ENCODE data around the gene RIMBP2. TPM values are rescaled to one million over a fixed set of nuclear protein-coding genes. Genes with fewer than 3 reads are reported as not detected.

RIMBP2 gene
- total and polyA plus RNA-seq, 9 of the 15 experiments (the other 6 are each of a cell fraction or from before 2014, with no cell fraction given) = not detected

DNA sequence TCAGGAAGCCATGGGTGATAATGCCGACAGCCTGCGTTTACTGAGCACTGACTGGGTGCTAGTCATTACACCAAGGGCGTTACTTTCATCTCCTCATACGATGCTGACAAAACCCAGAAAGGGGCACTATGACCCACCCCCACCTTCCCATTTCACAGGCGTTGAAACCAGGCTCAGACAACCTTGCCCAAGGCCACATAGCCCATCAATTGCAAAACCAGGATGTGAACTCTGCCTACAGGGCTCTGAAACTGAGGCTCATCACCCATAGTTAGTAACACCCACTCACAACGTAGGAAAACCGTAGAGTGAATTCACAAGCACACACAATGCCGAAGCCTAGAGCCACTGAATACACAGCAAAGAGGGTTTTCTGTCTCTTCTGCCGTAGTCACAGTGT, 119.9 kb downstream of the RIMBP2 start:
- H3K9me3 ChIP-seq (replicated peaks; ENCODE audit: control insufficient read depth, insufficient read depth, low read depth, low read length) = no peaks in the 10 kb centered on the region
- POLR2A ChIA-PET = no interaction called here

More for the DNA sequence above, 119.9 kb downstream of the RIMBP2 start:
- Histone ChIP-seq H3K27me3 (ENCODE audit: control insufficient read depth in 2 of 2, insufficient read depth in 2 of 2, low read length in 2 of 2) (peaks cover 16 to 39% of the 10 kb centered on the region in 2 experiments; a peak in 4 of 5 replicates), H3K9ac (ENCODE audit: insufficient read depth in 1 of 2, low read depth in 2 of 2, low read length in 2 of 2) (no peak overlapping the region), H3K27ac (ENCODE audit: extremely low read depth, low read depth, low read length) (no peak overlapping the region), H4K20me1 (replicated peaks; ENCODE audit: control insufficient read depth, insufficient read depth, low read length) (peaks cover 5% of the 10 kb centered on the region; the same call in 1 of the 2 replicates), H3K4me1 (replicated peaks in 1 of 2; ENCODE audit: control insufficient read depth in 2 of 2, insufficient read depth in 2 of 2, low read length in 2 of 2) (no peaks in the 10 kb centered on the region), H3K9me1 (ENCODE audit: control insufficient read depth, insufficient read depth, low read length) (no peaks in the 10 kb centered on the region), H3K4me2 (ENCODE audit: insufficient read depth, low read length) (no peak overlapping the region), H3K4me3 (no peak overlapping the region), H3K36me3 (ENCODE audit: control insufficient read depth, insufficient read depth, low read length) (no peaks in the 10 kb centered on the region), H3K79me2 (ENCODE audit: control insufficient read depth, insufficient read depth, low read length) (no peaks in the 10 kb centered on the region), H2AFZ (ENCODE audit: low read depth, low read length) (no peak overlapping the region)
- WGBS (ENCODE audit: insufficient coverage, low coverage, missing lambda C conversion rate) = under 1% methylated on average over 9 of the region's 9 CpGs
- in situ Hi-C loops (cut with MboI) (no loop called here), intact Hi-C loops (cut with micrococcal nuclease) (no loop called here)
- DNase-seq (ENCODE audit: extremely low read depth in 1 of 4, low spot score in 3 of 4) (no peak), FAIRE-seq (no peak), ATAC-seq (no peak)
- TF ChIP-seq SIX5 (IDR thresholded peaks at IDR 0.05; ENCODE audit: borderline replicate concordance in 1 of 2, insufficient read depth in 1 of 2, low read depth in 1 of 2, low read length in 2 of 2) = no peak
- TF ChIP-seq SRF (CRISPR knock-in tag; IDR thresholded peaks at IDR 0.05) = no peak
- TF ChIP-seq ILF3 (IDR thresholded peaks at IDR 0.05; ENCODE audit: borderline replicate concordance) = no peak
- no peak for TF ChIP-seq SMC3 (conservative IDR thresholded peaks at IDR 0.05; ENCODE audit: insufficient read depth, low read depth, low read length)
- TF ChIP-seq TAL1 (IDR thresholded peaks at IDR 0.05) = no peak
- TF ChIP-seq DDX20 (tag; IDR thresholded peaks at IDR 0.05; ENCODE audit: low read depth) = no peak
- TF ChIP-seq SRSF9 (IDR thresholded peaks at IDR 0.05; ENCODE audit: borderline replicate concordance, low read depth, low read length) = no peak
- TF ChIP-seq AFF1 (IDR thresholded peaks at IDR 0.05; ENCODE audit: low read depth in 1 of 2, partially characterized antibody in 2 of 2) = no peak
- no peak for TF ChIP-seq HNRNPH1 (optimal IDR thresholded peaks at IDR 0.05; ENCODE audit: low read depth, low read length)
- no peak for TF ChIP-seq THAP12 (CRISPR knock-in tag; IDR thresholded peaks at IDR 0.05)
- TF ChIP-seq NR1H2 (CRISPR knock-in tag; IDR thresholded peaks at IDR 0.05) = no peak
- no peak for TF ChIP-seq ZNF212 (CRISPR knock-in tag; IDR thresholded peaks at IDR 0.05)
- no peak for TF ChIP-seq POLR2G (IDR thresholded peaks at IDR 0.05; ENCODE audit: low read depth, low read length)
- BruUV-seq (replicated peaks) = no TSS peak
- CTCF ChIA-PET (ENCODE audit: low intra/inter-chr PET ratio) = no interaction called here

Data from K562 (cell line).